ENCODE results near the gene C3orf62.

DNA sequence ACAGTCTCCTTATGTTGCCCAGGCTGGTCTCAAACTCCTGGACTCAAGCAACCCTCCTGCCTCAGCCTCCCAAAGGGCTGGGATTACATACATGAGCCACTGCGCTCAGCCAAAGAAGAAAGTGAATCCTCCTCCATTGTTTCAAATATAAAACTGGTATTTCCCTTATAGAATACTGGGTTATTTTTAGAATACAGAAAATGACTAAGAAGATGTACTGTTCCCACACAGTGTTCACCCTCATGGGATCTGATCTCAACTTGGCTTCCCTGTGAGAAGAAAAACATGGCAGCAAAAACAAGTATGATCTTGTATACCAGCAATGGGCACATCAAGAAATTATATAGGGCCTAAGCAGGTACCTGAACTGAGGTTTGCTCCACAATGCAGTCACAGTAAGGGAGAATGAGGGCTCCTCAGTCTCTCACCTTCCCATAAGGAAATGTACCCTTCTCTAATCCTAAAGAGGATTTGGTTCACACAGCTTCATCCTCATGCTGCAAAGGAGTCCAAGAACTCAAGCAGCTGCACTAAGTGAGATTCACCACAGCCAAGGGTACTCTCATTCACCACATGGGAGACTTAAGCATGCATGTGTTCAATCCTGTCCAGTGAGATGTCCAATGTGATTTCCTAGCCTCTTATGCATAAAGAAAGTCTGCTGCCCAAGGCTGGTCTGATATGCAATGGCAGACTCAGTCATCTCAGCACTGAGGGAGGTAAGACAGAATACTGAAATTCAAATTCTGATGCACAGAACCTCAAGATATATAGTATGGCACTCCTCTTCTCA is 37.1 kb upstream of the C3orf62 start:
- TF ChIP-seq, protein P1, sequence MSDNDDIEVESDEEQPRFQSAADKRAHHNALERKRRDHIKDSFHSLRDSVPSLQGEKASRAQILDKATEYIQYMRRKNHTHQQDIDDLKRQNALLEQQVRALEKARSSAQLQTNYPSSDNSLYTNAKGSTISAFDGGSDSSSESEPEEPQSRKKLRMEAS (IDR thresholded peaks at IDR 0.05): no peak
- no peak for TF ChIP-seq SP1 (IDR thresholded peaks at IDR 0.05)
- no peak for TF ChIP-seq CTCF (IDR thresholded peaks at IDR 0.05; ENCODE audit: low read depth, low read length, missing input control)
- TF ChIP-seq REST (IDR thresholded peaks at IDR 0.05): no peak
- no peak for TF ChIP-seq RAD21 (IDR thresholded peaks at IDR 0.05)
- TF ChIP-seq, protein P2, sequence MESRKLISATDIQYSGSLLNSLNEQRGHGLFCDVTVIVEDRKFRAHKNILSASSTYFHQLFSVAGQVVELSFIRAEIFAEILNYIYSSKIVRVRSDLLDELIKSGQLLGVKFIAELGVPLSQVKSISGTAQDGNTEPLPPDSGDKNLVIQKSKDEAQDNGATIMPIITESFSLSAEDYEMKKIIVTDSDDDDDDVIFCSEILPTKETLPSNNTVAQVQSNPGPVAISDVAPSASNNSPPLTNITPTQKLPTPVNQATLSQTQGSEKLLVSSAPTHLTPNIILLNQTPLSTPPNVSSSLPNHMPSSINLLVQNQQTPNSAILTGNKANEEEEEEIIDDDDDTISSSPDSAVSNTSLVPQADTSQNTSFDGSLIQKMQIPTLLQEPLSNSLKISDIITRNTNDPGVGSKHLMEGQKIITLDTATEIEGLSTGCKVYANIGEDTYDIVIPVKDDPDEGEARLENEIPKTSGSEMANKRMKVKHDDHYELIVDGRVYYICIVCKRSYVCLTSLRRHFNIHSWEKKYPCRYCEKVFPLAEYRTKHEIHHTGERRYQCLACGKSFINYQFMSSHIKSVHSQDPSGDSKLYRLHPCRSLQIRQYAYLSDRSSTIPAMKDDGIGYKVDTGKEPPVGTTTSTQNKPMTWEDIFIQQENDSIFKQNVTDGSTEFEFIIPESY (IDR thresholded peaks at IDR 0.05): no peak
- TF ChIP-seq JUND (IDR thresholded peaks at IDR 0.05): no peak
- no peak for TF ChIP-seq EGR1 (IDR thresholded peaks at IDR 0.05; ENCODE audit: low read depth in 2 of 2)
